HCT116 (cell line): Measurements from ENCODE around the gene ARF5. TPM values are rescaled to one million over a fixed set of nuclear protein-coding genes. Genes with fewer than 3 reads are reported as not detected.

Experiments
- ATAC-seq: fragments of 200-7000 bp; cut with Tn5 transposase; 2 replicates; pipeline ENCODE4 v1.9.1; 2020; ENCODE audit warnings: mild to moderate bottlenecking, moderate library complexity
- BruUV-seq: library from RNA; stranded (reverse); fragments of 400-500 nt; replicated peaks from 2 replicates; lab custom pipeline; 2021; lab: Mats Ljungman, UMichigan
- CTCF ChIA-PET: fragments of 300-600 bp; sonication (Branson Sonifier 250); formaldehyde crosslinking; loops from one replicate; lab custom pipeline; 2021; ENCODE audit warnings: antibody characterized with exemption; lab: Charles Lee
- POLR2A ChIA-PET: fragments of 300-600, 350-600 bp; sonication (Branson Sonifier 250); formaldehyde crosslinking; loops from one replicate; lab custom pipeline; 2021; ENCODE audit warnings: antibody characterized with exemption; lab: Charles Lee
- RAD21 ChIA-PET, 2 experiments: fragments of 300-600 bp; sonication (Branson Sonifier 250); formaldehyde crosslinking; loops; one replicate each; lab custom pipeline; 2023; ENCODE audit warnings: low total read pairs in 2 of 2; ENCODE audit not compliant: uncharacterized antibody in 2 of 2, unreplicated experiment in 2 of 2, low non-redundant PET in 1 of 2; lab: Charles Lee
- DNase-seq: peaks from one replicate; pipeline ENCODE4 v3.0.0-alpha.2; 2010; ENCODE audit warnings: low read depth, low spot score
- H2AFZ ChIP-seq: fragments of 200-600 bp; shearing (Covaris generic), sonication (generic); 2 replicates; pipeline ENCODE4 v1.6.1; 2017; ENCODE audit warnings: low read depth, mixed run types, mixed read lengths, antibody characterized with exemption, low read length; ENCODE audit not compliant: poor library complexity, severe bottlenecking
- H3K27ac ChIP-seq: 2 replicates; pipeline ENCODE4 v1.5.1; 2012; ENCODE audit warnings: low read depth, low read length
- H3K27me3 ChIP-seq: fragments of 200-600 bp; sonication (generic); 2 replicates; pipeline ENCODE4 v1.6.1; 2016; ENCODE audit warnings: mixed run types, low read length, mixed read lengths; ENCODE audit not compliant: insufficient read depth
- H3K36me3 ChIP-seq, 2 experiments: fragments of 200-500 bp in 1 of 2; fragments of 200-600 bp in 1 of 2; sonication (Bioruptor generic) in 1 of 2; sonication (generic) in 1 of 2; 2 replicates each; pipeline versions ENCODE4 v1.5.1 to v1.6.1; 2014 to 2016; ENCODE audit warnings: low read length in 2 of 2, inconsistent platforms in 1 of 2, mixed read lengths in 1 of 2, mixed run types in 1 of 2; ENCODE audit not compliant: insufficient read depth in 2 of 2, control insufficient read depth in 1 of 2
- H3K4me1 ChIP-seq, 2 experiments: fragments of 200-600 bp in 1 of 2; sonication (generic) in 1 of 2; 2 replicates each; pipeline versions ENCODE4 v1.5.1 to v1.6.1; 2012 to 2017; ENCODE audit warnings: low read length in 2 of 2, inconsistent platforms in 1 of 2, mild to moderate bottlenecking in 1 of 2, mixed read lengths in 1 of 2, mixed run types in 1 of 2, moderate library complexity in 1 of 2; ENCODE audit not compliant: insufficient read depth in 2 of 2, control insufficient read depth in 1 of 2
- H3K4me2 ChIP-seq: fragments of 200-600 bp; sonication (generic); 2 replicates; pipeline ENCODE4 v1.6.1; 2017; ENCODE audit warnings: mixed run types, low read length, mixed read lengths
- H3K4me3 ChIP-seq, 2 experiments: fragments of 200-600 bp in 1 of 2; sonication (generic) in 1 of 2; replicated peaks in 1 of 2; 2 replicates each; pipeline ENCODE4 v1.5.1; 2011 to 2016; ENCODE audit warnings: low read length in 2 of 2, control low read depth in 1 of 2, low read depth in 1 of 2, mild to moderate bottlenecking in 1 of 2, mixed read lengths in 1 of 2, mixed run types in 1 of 2
- H3K79me2 ChIP-seq: fragments of 200-600 bp; sonication (generic); 2 replicates; pipeline ENCODE4 v1.6.1; 2017; ENCODE audit warnings: mild to moderate bottlenecking, mixed run types, low read length, moderate library complexity, mixed read lengths; ENCODE audit not compliant: insufficient read depth
- H3K9ac ChIP-seq: fragments of 200-600 bp; sonication (generic); 2 replicates; pipeline ENCODE4 v1.6.1; 2016; ENCODE audit warnings: low read length, mixed read lengths
- H3K9me2 ChIP-seq: fragments of 200-600 bp; sonication (generic), shearing (Covaris generic); 2 replicates; pipeline ENCODE4 v1.6.1; 2017; ENCODE audit warnings: mixed run types, mild to moderate bottlenecking, moderate library complexity; ENCODE audit not compliant: insufficient read depth
- H3K9me3 ChIP-seq, 2 experiments: fragments of 200-500 bp in 1 of 2; fragments of 200-600 bp in 1 of 2; sonication (Bioruptor generic) in 1 of 2; sonication (generic) in 1 of 2; 2 replicates each; pipeline ENCODE4 v1.6.1; 2014 to 2017; ENCODE audit warnings: low read length in 2 of 2, mixed read lengths in 2 of 2, inconsistent platforms in 1 of 2, low read depth in 1 of 2, mild to moderate bottlenecking in 1 of 2, mixed run types in 1 of 2, moderate library complexity in 1 of 2; ENCODE audit not compliant: control insufficient read depth in 1 of 2, insufficient read depth in 1 of 2
- H4K20me1 ChIP-seq: fragments of 200-600 bp; sonication (generic), shearing (Covaris generic); 2 replicates; pipeline ENCODE4 v1.6.1; 2017; ENCODE audit warnings: mixed run types, mild to moderate bottlenecking, moderate library complexity; ENCODE audit not compliant: insufficient read depth
- CEBPB ChIP-seq: IDR thresholded peaks from 2 replicates; pipeline ENCODE4 v1.6.1; 2012; ENCODE audit warnings: low read depth
- EZH2 ChIP-seq: fragments of 200-600 bp; sonication (generic); IDR thresholded peaks from 2 replicates; pipeline ENCODE4 v1.6.1; 2017; ENCODE audit warnings: antibody characterized with exemption, mixed run types
- JUND ChIP-seq: IDR thresholded peaks from 2 replicates; pipeline ENCODE4 v1.6.1; 2012
- REST ChIP-seq: IDR thresholded peaks from 2 replicates; pipeline ENCODE4 v1.6.1; 2012; ENCODE audit warnings: low read depth
- SIN3A ChIP-seq: IDR thresholded peaks from 2 replicates; pipeline ENCODE4 v1.6.1; 2012; ENCODE audit warnings: low read depth
- SP1 ChIP-seq: IDR thresholded peaks from 2 replicates; pipeline ENCODE4 v1.6.1; 2012; ENCODE audit warnings: low read depth
- TCF7L2 ChIP-seq: IDR thresholded peaks from 2 replicates; pipeline ENCODE4 v1.7.0; 2011; ENCODE audit warnings: borderline replicate concordance, inconsistent platforms; ENCODE audit not compliant: insufficient read depth, insufficient read length; ENCODE audit errors: extremely low read depth
- YY1 ChIP-seq: IDR thresholded peaks from 2 replicates; pipeline ENCODE4 v1.6.1; 2011; ENCODE audit warnings: low read length, low read depth, moderate library complexity, mild to moderate bottlenecking; ENCODE audit not compliant: insufficient replicate concordance; ENCODE audit errors: extremely low read depth
- ZNF274 ChIP-seq: fragments of 200-500 bp; sonication (Bioruptor generic); IDR thresholded peaks from 2 replicates; pipeline ENCODE4 v1.6.1; 2014; ENCODE audit warnings: mild to moderate bottlenecking, low read depth, low read length, inconsistent platforms
- intact Hi-C: fragments of 100-400 bp; cut with micrococcal nuclease; formaldehyde crosslinking; loops from 2 replicates; pipeline ENCODE4 v1.10.0; 2022
- total RNA-seq: library from RNA; stranded (reverse); gene quantifications from one replicate; pipeline ENCODE4 v1.2.1, GENCODE V29; 2021; ENCODE audit not compliant: unreplicated experiment
- TF ChIP-seq, protein P1 (sequence below): IDR thresholded peaks from 2 replicates; pipeline ENCODE4 v1.6.1; 2012
- TF ChIP-seq, protein P2 (sequence below): IDR thresholded peaks from 2 replicates; pipeline ENCODE4 v1.6.1; 2011; ENCODE audit warnings: mild to moderate bottlenecking, low read length, moderate library complexity; ENCODE audit not compliant: insufficient replicate concordance; ENCODE audit errors: extremely low read depth
- TF ChIP-seq, protein P3 (sequence below), 3 experiments: fragments of 200-600 bp in 1 of 3; sonication (generic) in 1 of 3; IDR thresholded peaks in 2 of 3; conservative IDR thresholded peaks in 1 of 3; 2 replicates each; pipeline ENCODE4 v1.5.1; 2012 to 2017; ENCODE audit warnings: low read depth in 2 of 3, low read length in 2 of 3, antibody characterized with exemption in 1 of 3, borderline replicate concordance in 1 of 3, control low read depth in 1 of 3, mild to moderate bottlenecking in 1 of 3, mixed read lengths in 1 of 3, mixed run types in 1 of 3, moderate library complexity in 1 of 3; ENCODE audit not compliant: insufficient read depth in 1 of 3

Gene ARF5
- total RNA-seq, 1 experiment from 2014 or later, result 204 TPM

DNA sequence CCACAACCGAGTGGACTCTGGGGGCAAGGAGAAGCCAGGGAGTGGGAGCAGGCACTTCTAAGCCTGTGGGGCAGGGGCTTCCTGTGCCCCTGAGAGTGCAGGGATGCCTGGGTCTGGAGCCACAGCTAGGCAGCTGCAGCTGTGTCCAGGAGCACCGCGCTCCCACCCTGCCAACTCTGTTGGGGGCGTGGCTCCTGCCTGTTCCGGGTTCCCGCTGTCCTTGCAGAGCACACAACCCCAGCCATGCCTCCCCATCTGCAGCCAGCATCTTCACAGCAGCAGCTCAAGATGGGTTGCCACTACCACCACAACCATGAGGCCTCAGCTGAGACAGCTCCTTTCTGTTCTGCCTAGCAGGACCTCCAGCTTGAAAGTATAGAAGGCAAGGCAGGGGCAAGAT is 21.1 kb downstream of the ARF5 start:
- peaks cover 11% of the 10 kb centered on the region; the same call in 1 of the 2 replicates for H3K27me3 ChIP-seq
- intact Hi-C loops, result no loop called here
- H3K9me3 ChIP-seq, result peaks cover 0 to 6% of the 10 kb centered on the region in 2 experiments; a peak in 1 of 4 replicates
- no peak overlapping the region for H3K4me3 ChIP-seq
- H3K36me3 ChIP-seq, result no peaks in the 10 kb centered on the region
- DNase-seq (no peak), ATAC-seq (no peak)
- TF ChIP-seq REST (no peak), SP1 (no peak), JUND (no peak), CEBPB (no peak), ZNF274 (no peak), TCF7L2 (no peak), SIN3A (no peak), EZH2 (no peak), YY1 (no peak)
- TF ChIP-seq, protein P1, sequence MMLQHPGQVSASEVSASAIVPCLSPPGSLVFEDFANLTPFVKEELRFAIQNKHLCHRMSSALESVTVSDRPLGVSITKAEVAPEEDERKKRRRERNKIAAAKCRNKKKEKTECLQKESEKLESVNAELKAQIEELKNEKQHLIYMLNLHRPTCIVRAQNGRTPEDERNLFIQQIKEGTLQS, result no peak
- TF ChIP-seq, protein P2, sequence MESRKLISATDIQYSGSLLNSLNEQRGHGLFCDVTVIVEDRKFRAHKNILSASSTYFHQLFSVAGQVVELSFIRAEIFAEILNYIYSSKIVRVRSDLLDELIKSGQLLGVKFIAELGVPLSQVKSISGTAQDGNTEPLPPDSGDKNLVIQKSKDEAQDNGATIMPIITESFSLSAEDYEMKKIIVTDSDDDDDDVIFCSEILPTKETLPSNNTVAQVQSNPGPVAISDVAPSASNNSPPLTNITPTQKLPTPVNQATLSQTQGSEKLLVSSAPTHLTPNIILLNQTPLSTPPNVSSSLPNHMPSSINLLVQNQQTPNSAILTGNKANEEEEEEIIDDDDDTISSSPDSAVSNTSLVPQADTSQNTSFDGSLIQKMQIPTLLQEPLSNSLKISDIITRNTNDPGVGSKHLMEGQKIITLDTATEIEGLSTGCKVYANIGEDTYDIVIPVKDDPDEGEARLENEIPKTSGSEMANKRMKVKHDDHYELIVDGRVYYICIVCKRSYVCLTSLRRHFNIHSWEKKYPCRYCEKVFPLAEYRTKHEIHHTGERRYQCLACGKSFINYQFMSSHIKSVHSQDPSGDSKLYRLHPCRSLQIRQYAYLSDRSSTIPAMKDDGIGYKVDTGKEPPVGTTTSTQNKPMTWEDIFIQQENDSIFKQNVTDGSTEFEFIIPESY, result no peak
- TF ChIP-seq, protein P3, sequence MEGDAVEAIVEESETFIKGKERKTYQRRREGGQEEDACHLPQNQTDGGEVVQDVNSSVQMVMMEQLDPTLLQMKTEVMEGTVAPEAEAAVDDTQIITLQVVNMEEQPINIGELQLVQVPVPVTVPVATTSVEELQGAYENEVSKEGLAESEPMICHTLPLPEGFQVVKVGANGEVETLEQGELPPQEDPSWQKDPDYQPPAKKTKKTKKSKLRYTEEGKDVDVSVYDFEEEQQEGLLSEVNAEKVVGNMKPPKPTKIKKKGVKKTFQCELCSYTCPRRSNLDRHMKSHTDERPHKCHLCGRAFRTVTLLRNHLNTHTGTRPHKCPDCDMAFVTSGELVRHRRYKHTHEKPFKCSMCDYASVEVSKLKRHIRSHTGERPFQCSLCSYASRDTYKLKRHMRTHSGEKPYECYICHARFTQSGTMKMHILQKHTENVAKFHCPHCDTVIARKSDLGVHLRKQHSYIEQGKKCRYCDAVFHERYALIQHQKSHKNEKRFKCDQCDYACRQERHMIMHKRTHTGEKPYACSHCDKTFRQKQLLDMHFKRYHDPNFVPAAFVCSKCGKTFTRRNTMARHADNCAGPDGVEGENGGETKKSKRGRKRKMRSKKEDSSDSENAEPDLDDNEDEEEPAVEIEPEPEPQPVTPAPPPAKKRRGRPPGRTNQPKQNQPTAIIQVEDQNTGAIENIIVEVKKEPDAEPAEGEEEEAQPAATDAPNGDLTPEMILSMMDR (IDR thresholded peaks at IDR 0.05 in 2 of 3, conservative IDR thresholded peaks at IDR 0.05 in 1 of 3; ENCODE audit: borderline replicate concordance in 1 of 3, insufficient read depth in 1 of 3, low read depth in 2 of 3, low read length in 2 of 3), result no peak
- H3K4me2 ChIP-seq, result no peak overlapping the region
- ChIA-PET RAD21 (no interaction called here), POLR2A (no interaction called here), CTCF (no interaction called here)
- no TSS peak for BruUV-seq
- no peak overlapping the region for H3K27ac ChIP-seq
- no peaks in the 10 kb centered on the region for H4K20me1 ChIP-seq
- no peaks in the 10 kb centered on the region for H3K9me2 ChIP-seq
- no peaks in the 10 kb centered on the region for H3K4me1 ChIP-seq
- H3K79me2 ChIP-seq, result no peaks in the 10 kb centered on the region
- no peak overlapping the region for H2AFZ ChIP-seq
- no peak overlapping the region for H3K9ac ChIP-seq
